ENCODE measurements around the gene TEKT5.
"Not testable (repeated sequence)": the region's sequence is repeated elsewhere in the genome, so short reads cannot be mapped to it uniquely, and the experiment has no call there.

Gene TEKT5

GRCh38 chr16:10684511-10685151, 10.1 kb downstream of the TEKT5 start:
- no peak for DNase-seq (ENCODE audit: low spot score)

GRCh38 chr16:10683170-10683569, 11.6 kb downstream of the TEKT5 start:
- no peak for DNase-seq (ENCODE audit: low spot score)

- DNase-seq (ENCODE audit: low spot score): no peak
These were observed 12.1 kb downstream of the TEKT5 start for GRCh38 chr16:10682604-10683003.

- no peak for DNase-seq (ENCODE audit: low spot score)
These were observed 13.1 kb downstream of the TEKT5 start for GRCh38 chr16:10681310-10682308.

GRCh38 chr16:10679921-10680320, 14.8 kb downstream of the TEKT5 start:
- DNase-seq (ENCODE audit: low spot score): no peak

GRCh38 chr16:10679441-10679840, 15.3 kb downstream of the TEKT5 start:
- not testable (repeated sequence) for DNase-seq (ENCODE audit: low spot score)

- no peak for DNase-seq (ENCODE audit: low spot score)
These were observed 16.1 kb downstream of the TEKT5 start for GRCh38 chr16:10678655-10679054.

GRCh38 chr16:10676284-10676683, 18.4 kb downstream of the TEKT5 start:
- DNase-seq (ENCODE audit: low spot score): no peak

GRCh38 chr16:10675861-10676260, 18.9 kb downstream of the TEKT5 start:
- DNase-seq (ENCODE audit: low spot score): no peak

GRCh38 chr16:10675216-10675615, 19.5 kb downstream of the TEKT5 start:
- DNase-seq (ENCODE audit: low spot score): no peak

- DNase-seq (ENCODE audit: low spot score): no peak
These were observed 23.0 kb downstream of the TEKT5 start for GRCh38 chr16:10671729-10672128.

GRCh38 chr16:10669791-10670190, 24.9 kb downstream of the TEKT5 start:
- no peak for DNase-seq (ENCODE audit: low spot score)

GRCh38 chr16:10668322-10669045, 26.2 kb downstream of the TEKT5 start:
- DNase-seq (ENCODE audit: low spot score): no peak

GRCh38 chr16:10667239-10667638, 27.5 kb downstream of the TEKT5 start:
- no peak for DNase-seq (ENCODE audit: low spot score)

- no peak for DNase-seq (ENCODE audit: low spot score)
These were observed 28.4 kb downstream of the TEKT5 start for GRCh38 chr16:10666291-10666690.

GRCh38 chr16:10665166-10665565, 29.6 kb downstream of the TEKT5 start:
- DNase-seq (ENCODE audit: low spot score): no peak

- DNase-seq (ENCODE audit: low spot score): no peak
These were observed 30.0 kb downstream of the TEKT5 start for GRCh38 chr16:10664720-10665126.

- no peak for DNase-seq (ENCODE audit: low spot score)
These were observed 31.0 kb downstream of the TEKT5 start for GRCh38 chr16:10663744-10664143.

GRCh38 chr16:10663146-10663545, 31.6 kb downstream of the TEKT5 start:
- no peak for DNase-seq (ENCODE audit: low spot score)

- DNase-seq (ENCODE audit: low spot score): no peak
These were observed 32.5 kb downstream of the TEKT5 start for GRCh38 chr16:10662212-10662611.

GRCh38 chr16:10661737-10662136, 33.0 kb downstream of the TEKT5 start:
- no peak for DNase-seq (ENCODE audit: low spot score)

- DNase-seq (ENCODE audit: low spot score): no peak
These were observed 33.6 kb downstream of the TEKT5 start for GRCh38 chr16:10660950-10661635.

Data from hematopoietic multipotent progenitor cell treated with erythropoietin and hydrocortisone succinate and interleukin-3 and kit ligand, for 15 days (in vitro differentiated cells).